Suppressor macrophage (primary cell): ENCODE measurements around the gene MARCHF2.

Source experiments
- DNase-seq, 4 experiments: peaks; one replicate each; pipeline ENCODE4 v3.0.0-alpha.2; 2020 to 2022

Gene MARCHF2

GRCh38 chr19:8387688-8388611, 25.2 kb upstream of the MARCHF2 start:
- no peak for DNase-seq

DNA sequence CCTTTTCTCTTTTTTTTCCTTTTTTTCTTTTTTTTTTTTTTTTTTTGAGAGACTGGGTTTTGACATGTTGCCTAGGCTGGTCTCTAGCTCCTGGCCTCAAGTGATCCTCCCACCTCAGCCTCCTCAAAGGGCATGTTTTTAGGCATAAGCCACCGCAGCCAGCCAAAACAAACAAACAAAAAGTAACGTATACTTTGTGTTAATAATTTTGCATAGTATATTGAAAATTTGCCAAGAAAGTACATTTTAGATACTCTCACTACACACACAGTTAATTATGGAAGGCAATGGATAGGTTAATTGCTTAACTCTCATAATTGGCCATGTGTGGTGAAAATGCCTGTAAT, 24.5 kb upstream of the MARCHF2 start:
- DNase-seq: no peak

GRCh38 chr19:8389891-8390616, 23.1 kb upstream of the MARCHF2 start, which contains the start of gene RAB11B:
RAB11B (plus strand) TSS chr19:8390360; CDS start chr19:8390417, 57 bp downstream.
- peak; percentile 99 to 100 (median 99) for DNase-seq

DNA sequence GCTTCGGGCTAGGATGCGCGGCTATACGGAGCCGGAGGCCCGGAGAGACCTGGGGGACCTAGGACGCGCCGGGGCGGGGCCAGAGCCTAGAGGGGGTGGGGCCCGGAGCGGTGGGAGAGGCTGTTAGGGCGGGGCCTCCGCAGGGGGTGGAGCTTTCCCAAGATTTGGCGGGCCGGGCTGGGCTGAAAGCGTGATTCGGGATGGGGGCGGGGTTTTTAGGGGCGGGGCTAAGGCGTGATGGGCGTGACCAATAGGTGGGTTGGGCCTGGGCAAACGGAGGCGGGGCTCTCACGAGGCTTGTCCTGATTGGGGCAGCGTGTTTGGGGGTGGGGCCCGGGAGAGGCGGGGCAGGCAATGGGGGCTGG, 22.5 kb upstream of the MARCHF2 start:
- peak; percentile 92 to 98 (median 96) for DNase-seq

DNA sequence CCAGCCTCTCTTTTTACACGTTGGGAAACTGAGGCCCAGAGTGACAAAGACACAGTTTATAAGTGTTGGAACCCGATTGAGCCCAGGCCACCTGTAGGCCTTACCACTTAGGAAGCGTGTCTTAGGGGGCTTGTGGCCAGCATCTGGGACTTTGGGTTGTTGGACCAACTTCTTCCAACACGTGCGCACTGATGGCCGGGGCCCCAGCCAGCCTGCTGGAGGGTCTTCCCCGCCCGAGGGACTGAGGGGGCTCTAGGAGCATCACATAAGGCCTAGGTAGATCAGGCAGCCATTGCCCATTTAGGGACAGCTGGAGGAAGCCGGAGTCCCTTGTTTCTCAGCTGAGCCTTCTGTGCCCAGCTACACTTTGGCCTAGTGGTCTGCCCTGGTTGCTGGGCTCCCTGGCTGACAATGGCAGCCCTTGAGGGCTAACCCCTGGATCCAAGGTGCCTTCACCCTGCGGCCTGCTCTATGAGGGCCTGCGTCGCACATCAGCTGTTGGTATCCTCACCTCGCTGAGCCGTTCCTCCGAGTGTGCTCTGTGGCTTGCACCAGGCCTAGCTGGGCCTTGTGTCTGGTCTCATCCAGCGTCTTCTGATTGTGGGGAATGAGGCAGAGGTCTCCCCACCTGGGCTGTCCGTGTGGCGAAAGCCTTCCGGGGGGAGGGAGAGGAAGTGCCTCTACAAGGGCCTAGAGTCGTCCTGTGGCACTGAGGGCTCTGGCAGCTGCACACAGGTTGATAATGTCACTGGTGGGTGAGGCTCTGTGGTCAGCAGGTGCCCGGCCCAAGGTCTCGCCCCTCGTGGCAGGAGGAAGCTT, 21.7 kb upstream of the MARCHF2 start:
- DNase-seq: no peak

DNA sequence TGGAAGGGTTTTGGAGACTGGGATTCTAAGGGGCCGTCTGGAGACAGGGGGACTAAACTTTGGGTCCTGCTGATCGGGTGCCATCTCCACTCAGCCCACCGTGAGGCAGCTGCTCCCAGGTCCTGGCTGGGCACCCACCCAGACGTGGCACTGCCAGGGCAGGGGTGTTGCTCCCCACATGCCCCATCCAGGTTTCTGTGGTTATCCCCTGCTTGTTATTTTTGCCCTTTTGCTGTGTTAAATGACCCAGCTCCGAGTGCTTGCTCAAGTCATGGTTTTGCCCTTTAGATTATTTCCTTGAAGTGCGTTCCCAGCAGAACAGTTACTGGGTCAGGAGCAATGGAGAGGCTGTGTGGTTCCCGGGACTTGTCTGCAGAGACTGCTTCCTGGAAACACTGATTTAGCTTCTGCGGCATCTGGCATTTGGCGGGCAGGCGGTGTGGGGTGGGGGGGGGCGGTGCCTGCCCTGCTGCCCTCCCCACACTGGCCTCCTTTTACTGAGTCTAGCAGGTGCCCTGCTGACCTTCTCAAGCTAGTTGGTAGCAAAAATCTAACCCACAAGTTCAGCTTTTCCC, 21.0 kb upstream of the MARCHF2 start:
- DNase-seq: no peak

DNA sequence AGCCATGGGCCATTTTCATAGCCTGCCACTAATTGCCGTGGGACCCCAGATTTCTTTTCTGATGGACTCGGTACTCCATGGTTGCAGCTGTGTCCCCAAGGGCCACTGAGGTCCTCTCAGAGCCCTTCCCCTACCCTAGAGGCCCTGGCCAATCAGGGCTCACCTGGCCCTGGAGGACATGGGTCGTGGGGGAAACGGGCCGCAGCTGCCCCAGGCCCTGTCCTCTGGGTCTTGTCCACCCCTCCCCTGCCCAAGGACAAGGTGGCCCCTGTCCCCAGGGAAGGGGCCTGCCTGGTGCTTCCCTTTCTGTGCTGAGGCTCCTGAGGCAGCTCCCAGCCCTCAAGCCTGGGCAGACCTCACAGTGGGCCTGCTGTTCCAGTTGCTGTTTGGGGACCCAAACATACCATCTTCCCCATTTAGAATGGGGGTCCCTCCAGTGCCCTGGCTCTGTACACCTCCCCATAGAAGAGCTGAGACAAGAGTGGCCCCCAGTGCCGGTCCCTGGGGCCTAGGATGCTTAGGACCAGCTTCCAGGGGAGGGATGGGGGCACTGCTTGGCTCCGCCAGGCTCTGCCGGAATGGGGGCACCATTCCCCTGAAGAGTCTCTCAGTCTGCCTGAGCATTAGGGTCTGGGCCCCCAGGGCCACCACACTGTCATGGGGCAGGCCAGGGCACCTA, 19.8 kb upstream of the MARCHF2 start:
- no peak for DNase-seq

GRCh38 chr19:8393871-8394250, 19.2 kb upstream of the MARCHF2 start:
- no peak for DNase-seq

GRCh38 chr19:8395621-8396082, 17.5 kb upstream of the MARCHF2 start:
- DNase-seq: no peak

DNA sequence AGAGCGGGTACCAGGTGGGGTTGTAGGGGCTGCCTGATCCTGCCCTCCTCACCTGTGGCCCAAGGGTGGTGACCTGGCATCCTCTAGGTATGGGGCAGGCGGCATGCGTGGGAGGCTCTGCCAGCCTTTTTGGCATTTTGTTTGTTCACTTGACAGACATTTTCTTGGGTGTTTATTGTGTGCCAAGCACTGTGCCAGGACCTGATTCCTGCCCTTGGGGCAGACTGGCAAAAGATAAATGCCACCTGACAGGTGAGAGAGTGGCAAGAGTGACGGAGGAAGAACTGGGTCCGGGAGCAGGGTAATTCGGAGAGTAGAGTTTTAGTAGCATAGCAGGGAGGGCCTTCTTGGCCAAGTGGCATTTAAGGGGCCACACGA, 16.9 kb upstream of the MARCHF2 start:
- DNase-seq: no peak

- DNase-seq: peak; percentile 68 to 80 (median 75)
Observed at GRCh38 chr19:8396563-8397203, 16.4 kb upstream of the MARCHF2 start.

GRCh38 chr19:8397271-8397670, 15.8 kb upstream of the MARCHF2 start:
- no peak for DNase-seq

- DNase-seq: no peak
Observed at GRCh38 chr19:8397746-8398310, 15.3 kb upstream of the MARCHF2 start.

GRCh38 chr19:8398311-8398771, 14.8 kb upstream of the MARCHF2 start:
- no peak for DNase-seq

GRCh38 chr19:8399681-8400188, 13.4 kb upstream of the MARCHF2 start:
- DNase-seq: no peak

- no peak for DNase-seq
Observed at GRCh38 chr19:8401981-8402411, 11.1 kb upstream of the MARCHF2 start.

DNA sequence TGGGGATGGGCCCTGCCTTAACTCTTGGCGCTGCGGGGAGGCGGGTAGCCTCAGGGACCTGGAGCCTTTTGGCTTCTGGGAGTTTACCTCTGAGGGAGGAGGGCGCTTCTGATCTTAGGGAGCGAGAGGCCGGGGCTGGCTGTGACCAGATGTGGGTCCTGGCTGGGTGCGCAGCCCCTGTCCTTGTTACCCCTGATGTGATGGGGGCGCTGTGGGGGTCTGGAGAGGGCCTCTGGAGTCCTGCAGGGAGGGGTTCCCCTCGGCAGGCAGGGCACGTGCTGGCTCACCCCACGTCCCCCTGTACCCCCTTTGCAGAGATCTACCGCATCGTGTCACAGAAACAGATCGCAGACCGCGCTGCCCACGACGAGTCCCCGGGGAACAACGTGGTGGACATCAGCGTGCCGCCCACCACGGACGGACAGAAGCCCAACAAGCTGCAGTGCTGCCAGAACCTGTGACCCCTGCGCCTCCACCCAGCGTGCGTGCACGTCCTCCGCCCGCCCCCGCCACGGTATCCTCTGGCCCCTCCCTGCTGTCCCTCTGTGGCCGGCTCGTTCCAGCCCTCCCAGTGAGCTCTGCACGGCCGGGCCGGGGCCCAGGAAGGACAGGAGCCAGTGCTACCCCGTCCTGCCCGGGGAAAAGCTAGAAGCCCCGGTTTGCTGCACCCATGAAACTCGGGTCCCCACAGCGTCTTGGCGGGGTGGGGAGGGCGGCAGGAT, 9.8 kb upstream of the MARCHF2 start:
- no peak for DNase-seq

- DNase-seq: no peak
Observed at GRCh38 chr19:8403820-8404109, 9.3 kb upstream of the MARCHF2 start.

DNA sequence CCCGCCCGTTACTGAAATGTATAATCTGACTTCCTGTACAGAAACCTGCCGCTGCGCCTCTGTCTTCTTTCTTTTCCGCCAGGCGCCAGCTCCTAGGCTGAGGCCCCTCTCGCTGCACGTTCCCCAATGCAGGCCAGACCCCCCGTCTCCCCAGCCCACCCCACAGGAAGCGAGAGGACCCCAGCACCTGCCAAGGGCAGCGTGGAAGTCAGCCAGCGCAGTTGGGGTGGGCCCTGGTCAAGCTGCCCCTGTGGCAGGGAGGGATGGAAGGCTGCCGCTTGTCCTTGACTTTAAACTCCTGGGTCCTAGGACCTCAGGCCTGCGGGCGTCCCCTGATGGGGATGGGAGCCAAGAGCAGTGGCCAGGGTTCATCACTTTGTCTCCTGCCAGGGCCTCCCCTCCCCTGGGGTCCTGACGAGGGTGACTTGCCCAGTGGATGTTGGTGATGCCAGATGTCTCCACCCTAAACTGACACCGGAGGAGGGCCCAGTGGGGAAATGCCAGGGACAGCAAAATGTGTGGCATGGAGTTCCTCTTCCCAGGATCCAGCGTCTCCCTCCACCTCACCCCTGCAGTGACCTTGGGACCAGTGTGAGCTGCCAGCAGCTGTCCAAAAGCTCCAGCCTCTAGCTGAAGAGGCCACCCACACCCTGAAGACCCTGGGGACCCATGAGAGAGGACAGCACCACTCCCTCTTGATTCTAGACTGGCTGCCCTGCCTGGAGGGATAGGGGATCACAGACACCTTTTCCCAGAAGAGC, 8.5 kb upstream of the MARCHF2 start:
- DNase-seq: no peak
